Nephron progenitor cell (in vitro differentiated cells): Measurements from ENCODE around the gene HSDL2.

Source experiments
- DNase-seq: peaks from one replicate; pipeline ENCODE4 v3.0.0; 2021
- H3K27ac Mint-ChIP-seq: 2 replicates; pipeline ENCODE4 v1.8.0; 2021; ENCODE audit warnings: mild to moderate bottlenecking, moderate library complexity, mixed read lengths
- H3K27me3 Mint-ChIP-seq: 2 replicates; pipeline ENCODE4 v1.8.0; 2021; ENCODE audit warnings: mild to moderate bottlenecking, low read depth, mixed read lengths; ENCODE audit not compliant: poor library complexity
- H3K36me3 Mint-ChIP-seq: 2 replicates; pipeline ENCODE4 v1.8.0; 2021; ENCODE audit warnings: low read depth, mixed read lengths
- H3K4me1 Mint-ChIP-seq: 2 replicates; pipeline ENCODE4 v1.8.0; 2021; ENCODE audit warnings: mixed read lengths
- H3K4me3 Mint-ChIP-seq: 2 replicates; pipeline ENCODE4 v1.8.0; 2021; ENCODE audit warnings: mild to moderate bottlenecking, moderate library complexity, mixed read lengths
- H3K9me3 Mint-ChIP-seq: 2 replicates; pipeline ENCODE4 v1.8.0; 2021; ENCODE audit warnings: mild to moderate bottlenecking, moderate library complexity, mixed read lengths
- CTCF ChIP-seq: fragments of 200-600 bp; sonication (generic); IDR thresholded peaks from 2 replicates; pipeline ENCODE4 v1.5.0; 2021; ENCODE audit warnings: antibody characterized with exemption

The HSDL2 gene

GRCh38 chr9:112333639-112334431 is 46.1 kb upstream of the HSDL2 start:
- Mint-ChIP-seq H3K36me3 (peaks cover 4% of the 10 kb centered on the region), H3K9me3 (no peaks in the 10 kb centered on the region), H3K4me3 (peak overlapping the region; percentile 97), H3K27ac (peak overlapping the region; percentile 97), H3K27me3 (peaks cover 4% of the 10 kb centered on the region), H3K4me1 (peaks cover 34% of the 10 kb centered on the region)
- peak; percentile 97 for DNase-seq
- peak; percentile 27 for TF ChIP-seq CTCF

- no peak for TF ChIP-seq CTCF
- Mint-ChIP-seq H3K27me3 (peaks cover 4% of the 10 kb centered on the region), H3K27ac (no peak overlapping the region), H3K36me3 (peaks cover 4% of the 10 kb centered on the region), H3K4me1 (peaks cover 34% of the 10 kb centered on the region), H3K9me3 (no peaks in the 10 kb centered on the region), H3K4me3 (peak overlapping the region; percentile 93)
- no peak for DNase-seq
These were observed 45.5 kb upstream of the HSDL2 start for GRCh38 chr9:112334432-112334841.

- Mint-ChIP-seq H3K4me1 (peaks cover 9% of the 10 kb centered on the region), H3K4me3 (no peak overlapping the region), H3K27ac (no peak overlapping the region), H3K27me3 (peaks cover 4% of the 10 kb centered on the region), H3K36me3 (no peaks in the 10 kb centered on the region), H3K9me3 (no peaks in the 10 kb centered on the region)
- no peak for DNase-seq
- TF ChIP-seq CTCF, result no peak
These were observed 42.4 kb upstream of the HSDL2 start for GRCh38 chr9:112337547-112337946.

GRCh38 chr9:112338561-112338960 is 41.3 kb upstream of the HSDL2 start:
- H3K27me3 Mint-ChIP-seq, result peaks cover 4% of the 10 kb centered on the region
- no peaks in the 10 kb centered on the region for H3K9me3 Mint-ChIP-seq
- peaks cover 9% of the 10 kb centered on the region for H3K4me1 Mint-ChIP-seq
- H3K36me3 Mint-ChIP-seq, result no peaks in the 10 kb centered on the region
- no peak overlapping the region for H3K4me3 Mint-ChIP-seq
- H3K27ac Mint-ChIP-seq, result no peak overlapping the region
- TF ChIP-seq CTCF, result no peak
- no peak for DNase-seq

GRCh38 chr9:112339886-112340285 is 40.0 kb upstream of the HSDL2 start:
- no peak for TF ChIP-seq CTCF
- no peaks in the 10 kb centered on the region for H3K36me3 Mint-ChIP-seq
- no peaks in the 10 kb centered on the region for H3K9me3 Mint-ChIP-seq
- no peak overlapping the region for H3K27ac Mint-ChIP-seq
- no peak overlapping the region for H3K4me3 Mint-ChIP-seq
- no peaks in the 10 kb centered on the region for H3K4me1 Mint-ChIP-seq
- no peak for DNase-seq
- peaks cover 4% of the 10 kb centered on the region for H3K27me3 Mint-ChIP-seq

GRCh38 chr9:112341730-112342129 is 38.2 kb upstream of the HSDL2 start:
- Mint-ChIP-seq H3K4me3 (no peak overlapping the region), H3K9me3 (no peaks in the 10 kb centered on the region), H3K36me3 (no peaks in the 10 kb centered on the region), H3K4me1 (no peaks in the 10 kb centered on the region), H3K27ac (peak overlapping the region; percentile 5), H3K27me3 (peaks cover 4% of the 10 kb centered on the region)
- no peak for DNase-seq
- TF ChIP-seq CTCF, result no peak
